H9 (cell line): ENCODE data around the gene MRPL27. TPM values are rescaled to one million over a fixed set of nuclear protein-coding genes. Genes with fewer than 3 reads are reported as not detected.

Experiments
- DNase-seq: peaks from one replicate; pipeline ENCODE4 v3.0.0-alpha.2; 2017
- H2AFZ ChIP-seq: one replicate; pipeline ENCODE4 v1.6.1; 2013; ENCODE audit warnings: mild to moderate bottlenecking, low read length, control low read depth, moderate library complexity
- H2AK5ac ChIP-seq: 2 replicates; pipeline ENCODE4 v1.6.1; 2013; ENCODE audit warnings: low read length, control low read depth, mixed read lengths; ENCODE audit not compliant: insufficient read length
- H2BK120ac ChIP-seq: one replicate; pipeline ENCODE4 v1.6.1; 2013; ENCODE audit warnings: low read depth, mild to moderate bottlenecking, low read length, control low read depth, inconsistent platforms; ENCODE audit not compliant: poor library complexity, severe bottlenecking
- H2BK12ac ChIP-seq: 2 replicates; pipeline ENCODE4 v1.6.1; 2013; ENCODE audit warnings: low read length, control low read depth, mixed read lengths, low read depth; ENCODE audit not compliant: insufficient read length
- H2BK15ac ChIP-seq: 2 replicates; pipeline ENCODE4 v1.6.1; 2013; ENCODE audit warnings: low read depth, low read length, control low read depth
- H2BK20ac ChIP-seq: one replicate; pipeline ENCODE4 v1.6.1; 2013; ENCODE audit warnings: low read depth, mild to moderate bottlenecking, low read length, control low read depth, inconsistent platforms; ENCODE audit not compliant: poor library complexity, severe bottlenecking
- H2BK5ac ChIP-seq: 2 replicates; pipeline ENCODE4 v1.6.1; 2013; ENCODE audit warnings: low read length, control low read depth, mixed read lengths; ENCODE audit not compliant: insufficient read length
- H3K14ac ChIP-seq: 2 replicates; pipeline ENCODE4 v1.6.1; 2013; ENCODE audit warnings: low read length, control low read depth; ENCODE audit not compliant: insufficient read depth
- H3K18ac ChIP-seq: 2 replicates; pipeline ENCODE4 v1.6.1; 2013; ENCODE audit warnings: low read depth, mild to moderate bottlenecking, mixed read lengths, low read length, control low read depth; ENCODE audit not compliant: insufficient read length
- H3K23ac ChIP-seq: 2 replicates; pipeline ENCODE4 v1.6.1; 2013; ENCODE audit warnings: low read length, control low read depth, mixed read lengths, low read depth; ENCODE audit not compliant: insufficient read length
- H3K23me2 ChIP-seq: 2 replicates; pipeline ENCODE4 v1.6.1; 2013; ENCODE audit warnings: low read depth, mild to moderate bottlenecking, mixed read lengths, low read length, control low read depth; ENCODE audit not compliant: insufficient read length, poor library complexity, severe bottlenecking
- H3K27ac ChIP-seq: 2 replicates; pipeline ENCODE4 v1.5.1; 2013; ENCODE audit warnings: low read length, control low read depth, mixed read lengths, low read depth; ENCODE audit not compliant: insufficient read length
- H3K27me3 ChIP-seq: 2 replicates; pipeline ENCODE4 v1.6.1; 2013; ENCODE audit warnings: low read length, control low read depth, inconsistent platforms; ENCODE audit not compliant: insufficient read depth
- H3K4ac ChIP-seq: 2 replicates; pipeline ENCODE4 v1.6.1; 2013; ENCODE audit warnings: low read depth, mild to moderate bottlenecking, control low read depth, inconsistent platforms, low read length, moderate library complexity
- H3K4me1 ChIP-seq: 2 replicates; pipeline ENCODE4 v1.6.1; 2013; ENCODE audit warnings: low read length, control low read depth, inconsistent platforms; ENCODE audit not compliant: insufficient read depth
- H3K4me2 ChIP-seq: 2 replicates; pipeline ENCODE4 v1.6.1; 2013; ENCODE audit warnings: low read length, control low read depth, mixed read lengths; ENCODE audit not compliant: insufficient read length, insufficient read depth
- H3K56ac ChIP-seq: 2 replicates; pipeline ENCODE4 v1.6.1; 2013; ENCODE audit warnings: low read depth, mild to moderate bottlenecking, mixed read lengths, low read length, control low read depth; ENCODE audit not compliant: insufficient read length
- H3K79me1 ChIP-seq: 2 replicates; pipeline ENCODE4 v1.6.1; 2013; ENCODE audit warnings: low read depth, mild to moderate bottlenecking, moderate library complexity, low read length, control low read depth, inconsistent platforms; ENCODE audit not compliant: insufficient read depth, poor library complexity, severe bottlenecking
- H3K79me2 ChIP-seq: 2 replicates; pipeline ENCODE4 v1.6.1; 2013; ENCODE audit warnings: low read length, control low read depth, inconsistent platforms; ENCODE audit not compliant: insufficient read depth
- H3K9ac ChIP-seq: 2 replicates; pipeline ENCODE4 v1.6.1; 2013; ENCODE audit warnings: low read length, control low read depth, mixed read lengths; ENCODE audit not compliant: insufficient read length; ENCODE audit errors: extremely low read depth
- H3K9me3 ChIP-seq: one replicate; pipeline ENCODE4 v1.6.1; 2013; ENCODE audit warnings: low read depth, low read length, inconsistent platforms; ENCODE audit not compliant: control insufficient read depth
- H3T11ph ChIP-seq: one replicate; pipeline ENCODE4 v1.6.1; 2013; ENCODE audit warnings: mild to moderate bottlenecking, low read length, control low read depth, inconsistent platforms
- H4K20me1 ChIP-seq: one replicate; pipeline ENCODE4 v1.6.1; 2013; ENCODE audit not compliant: control insufficient read depth, insufficient read length, insufficient read depth
- H4K5ac ChIP-seq: 2 replicates; pipeline ENCODE4 v1.6.1; 2013; ENCODE audit warnings: low read depth, mild to moderate bottlenecking, mixed read lengths, low read length, control low read depth; ENCODE audit not compliant: insufficient read length
- H4K8ac ChIP-seq: replicated peaks from 2 replicates; pipeline ENCODE4 v1.6.1; 2013; ENCODE audit warnings: low read length, control low read depth, mixed read lengths, low read depth; ENCODE audit not compliant: insufficient read length
- H4K91ac ChIP-seq: 2 replicates; pipeline ENCODE4 v1.6.1; 2013; ENCODE audit warnings: low read depth, mild to moderate bottlenecking, moderate library complexity, mixed read lengths, low read length, control low read depth; ENCODE audit not compliant: insufficient read length
- H3K27ac Mint-ChIP-seq, 3 experiments: 2 replicates in 2 of 3; 3 replicates in 1 of 3; pipeline ENCODE4 v1.8.0; 2020 to 2021; ENCODE audit warnings: mixed read lengths in 3 of 3, mild to moderate bottlenecking in 1 of 3, moderate library complexity in 1 of 3
- H3K27me3 Mint-ChIP-seq: 2 replicates; pipeline ENCODE4 v1.8.0; 2021; ENCODE audit warnings: low read depth, mild to moderate bottlenecking, moderate library complexity, mixed read lengths
- H3K36me3 Mint-ChIP-seq, 3 experiments: 2 replicates in 2 of 3; 3 replicates in 1 of 3; pipeline ENCODE4 v1.8.0; 2020 to 2021; ENCODE audit warnings: low read depth in 3 of 3, mixed read lengths in 3 of 3; ENCODE audit not compliant: insufficient read depth in 1 of 3
- H3K4me1 Mint-ChIP-seq, 2 experiments: 2 replicates each; pipeline ENCODE4 v1.8.0; 2020; ENCODE audit warnings: mixed read lengths in 2 of 2
- H3K4me3 Mint-ChIP-seq, 2 experiments: 2 replicates in 1 of 2; 3 replicates in 1 of 2; pipeline ENCODE4 v1.8.0; 2020 to 2021; ENCODE audit warnings: mild to moderate bottlenecking in 2 of 2, mixed read lengths in 2 of 2, moderate library complexity in 1 of 2
- H3K9me3 Mint-ChIP-seq, 2 experiments: 2 replicates in 1 of 2; 3 replicates in 1 of 2; pipeline ENCODE4 v1.8.0; 2020; ENCODE audit warnings: mild to moderate bottlenecking in 2 of 2, mixed read lengths in 2 of 2, moderate library complexity in 1 of 2
- WGBS: extraction: QIAGEN DNeasy Blood & Tissue Kit; methylation state at CpG from one replicate; pipeline ENCODE4 v1.1.7; 2013; ENCODE audit warnings: missing lambda C conversion rate, low lambda C conversion rate, mixed read lengths; ENCODE audit not compliant: insufficient read length; ENCODE audit errors: extremely low coverage; 5-methylcytosine and 5-hydroxymethylcytosine counted together
- total RNA-seq: library from RNA; stranded (reverse); gene quantifications from 2 replicates; pipeline ENCODE4 v1.2.1, GENCODE V29; 2021
- TF ChIP-seq, protein P1 (sequence below): fragments of 200-600 bp; sonication (generic); conservative IDR thresholded peaks from 3 replicates; pipeline ENCODE4 v1.8.0; 2021; ENCODE audit warnings: antibody characterized with exemption, mild to moderate bottlenecking

MRPL27 gene
- total RNA-seq, 1 experiment from 2014 or later, result 85.9 TPM

DNA sequence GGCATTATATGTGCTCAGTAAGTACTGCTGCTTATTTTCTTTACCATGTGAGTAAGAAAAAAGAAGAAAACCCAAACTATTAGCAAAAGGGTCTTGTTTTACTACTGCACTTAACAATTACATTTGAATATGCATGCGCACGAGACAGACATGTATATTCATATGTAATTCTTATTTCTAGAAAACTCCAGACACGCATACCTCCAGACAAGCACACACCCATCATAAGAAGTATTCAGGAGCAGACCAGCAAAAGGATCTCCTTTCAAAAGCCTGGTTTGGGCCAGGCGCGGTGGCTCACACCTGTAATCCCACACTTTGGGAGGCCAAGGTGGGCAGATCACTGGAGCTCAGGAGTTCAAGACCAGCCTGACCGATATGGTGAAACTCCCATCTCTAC is 16.6 kb upstream of the MRPL27 start:
- no peak overlapping the region for H3K23ac ChIP-seq
- no peak overlapping the region for H3K56ac ChIP-seq
- H3K4ac ChIP-seq, result no peak overlapping the region
- TF ChIP-seq, protein P1, sequence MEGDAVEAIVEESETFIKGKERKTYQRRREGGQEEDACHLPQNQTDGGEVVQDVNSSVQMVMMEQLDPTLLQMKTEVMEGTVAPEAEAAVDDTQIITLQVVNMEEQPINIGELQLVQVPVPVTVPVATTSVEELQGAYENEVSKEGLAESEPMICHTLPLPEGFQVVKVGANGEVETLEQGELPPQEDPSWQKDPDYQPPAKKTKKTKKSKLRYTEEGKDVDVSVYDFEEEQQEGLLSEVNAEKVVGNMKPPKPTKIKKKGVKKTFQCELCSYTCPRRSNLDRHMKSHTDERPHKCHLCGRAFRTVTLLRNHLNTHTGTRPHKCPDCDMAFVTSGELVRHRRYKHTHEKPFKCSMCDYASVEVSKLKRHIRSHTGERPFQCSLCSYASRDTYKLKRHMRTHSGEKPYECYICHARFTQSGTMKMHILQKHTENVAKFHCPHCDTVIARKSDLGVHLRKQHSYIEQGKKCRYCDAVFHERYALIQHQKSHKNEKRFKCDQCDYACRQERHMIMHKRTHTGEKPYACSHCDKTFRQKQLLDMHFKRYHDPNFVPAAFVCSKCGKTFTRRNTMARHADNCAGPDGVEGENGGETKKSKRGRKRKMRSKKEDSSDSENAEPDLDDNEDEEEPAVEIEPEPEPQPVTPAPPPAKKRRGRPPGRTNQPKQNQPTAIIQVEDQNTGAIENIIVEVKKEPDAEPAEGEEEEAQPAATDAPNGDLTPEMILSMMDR, result no peak
- no peak overlapping the region for H4K91ac ChIP-seq
- H3K27ac Mint-ChIP-seq, result no peak overlapping the region
- no peaks in the 10 kb centered on the region for H3K9me3 ChIP-seq
- no CpG with 5 or more reads among the region's 6 CpGs for WGBS
- no peaks in the 10 kb centered on the region for H3K79me1 ChIP-seq
- no peaks in the 10 kb centered on the region for H3K9me3 Mint-ChIP-seq
- no peak overlapping the region for H3K27ac ChIP-seq
- H3K36me3 Mint-ChIP-seq, result peaks cover 50 to 98% (median 89%) of the 10 kb centered on the region in 3 experiments; a peak in 6 of 7 replicates
- no peak overlapping the region for H2AFZ ChIP-seq
- no peaks in the 10 kb centered on the region for H3K79me2 ChIP-seq
- no peak overlapping the region for H3K4me3 Mint-ChIP-seq
- no peak overlapping the region for H2AK5ac ChIP-seq
- H3K14ac ChIP-seq, result no peak overlapping the region
- no peaks in the 10 kb centered on the region for H4K20me1 ChIP-seq
- H3K4me1 Mint-ChIP-seq, result no peaks in the 10 kb centered on the region
- no peak overlapping the region for H2BK5ac ChIP-seq
- H3K9ac ChIP-seq, result no peak overlapping the region
- no peaks in the 10 kb centered on the region for H3K23me2 ChIP-seq
- no peak overlapping the region for H4K5ac ChIP-seq
- no peak overlapping the region for H3T11ph ChIP-seq
- no peak overlapping the region for H2BK15ac ChIP-seq
- H2BK12ac ChIP-seq, result no peak overlapping the region
- no peak overlapping the region for H3K18ac ChIP-seq
- H3K4me2 ChIP-seq, result no peak overlapping the region
- H3K4me1 ChIP-seq, result no peaks in the 10 kb centered on the region
- no peak for DNase-seq
- no peak overlapping the region for H4K8ac ChIP-seq
- H3K27me3 Mint-ChIP-seq, result no peaks in the 10 kb centered on the region
- H3K27me3 ChIP-seq, result no peaks in the 10 kb centered on the region
- no peak overlapping the region for H2BK20ac ChIP-seq
- H2BK120ac ChIP-seq, result no peak overlapping the region
